Measurements from ENCODE around the gene CPLX1. TPM values are rescaled to one million over a fixed set of nuclear protein-coding genes. Genes with fewer than 3 reads are reported as not detected.

CPLX1 gene
- total RNA-seq, 4 donors from 2014 or later = 0.38 to 0.44 TPM; not detected in 2

- TF ChIP-seq POLR2A (IDR thresholded peaks at IDR 0.05) = no peak
- TF ChIP-seq, protein P1, sequence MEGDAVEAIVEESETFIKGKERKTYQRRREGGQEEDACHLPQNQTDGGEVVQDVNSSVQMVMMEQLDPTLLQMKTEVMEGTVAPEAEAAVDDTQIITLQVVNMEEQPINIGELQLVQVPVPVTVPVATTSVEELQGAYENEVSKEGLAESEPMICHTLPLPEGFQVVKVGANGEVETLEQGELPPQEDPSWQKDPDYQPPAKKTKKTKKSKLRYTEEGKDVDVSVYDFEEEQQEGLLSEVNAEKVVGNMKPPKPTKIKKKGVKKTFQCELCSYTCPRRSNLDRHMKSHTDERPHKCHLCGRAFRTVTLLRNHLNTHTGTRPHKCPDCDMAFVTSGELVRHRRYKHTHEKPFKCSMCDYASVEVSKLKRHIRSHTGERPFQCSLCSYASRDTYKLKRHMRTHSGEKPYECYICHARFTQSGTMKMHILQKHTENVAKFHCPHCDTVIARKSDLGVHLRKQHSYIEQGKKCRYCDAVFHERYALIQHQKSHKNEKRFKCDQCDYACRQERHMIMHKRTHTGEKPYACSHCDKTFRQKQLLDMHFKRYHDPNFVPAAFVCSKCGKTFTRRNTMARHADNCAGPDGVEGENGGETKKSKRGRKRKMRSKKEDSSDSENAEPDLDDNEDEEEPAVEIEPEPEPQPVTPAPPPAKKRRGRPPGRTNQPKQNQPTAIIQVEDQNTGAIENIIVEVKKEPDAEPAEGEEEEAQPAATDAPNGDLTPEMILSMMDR (IDR thresholded peaks at IDR 0.05) = no peak
- TF ChIP-seq EP300 (IDR thresholded peaks at IDR 0.05) = no peak
- TF ChIP-seq POLR2AphosphoS5 (IDR thresholded peaks at IDR 0.05) = no peak
- Histone ChIP-seq H3K27ac (no peak overlapping the region), H3K4me1 (no peaks in the 10 kb centered on the region), H3K4me3 (no peak overlapping the region), H3K27me3 (peaks cover 91% of the 10 kb centered on the region), H3K9me3 (no peaks in the 10 kb centered on the region), H3K36me3 (no peaks in the 10 kb centered on the region)
- peak in 1 of 2 donors; percentile 53 for DNase-seq (ENCODE audit: low spot score in 2 of 2)
- WGBS = 92% methylated on average over 27 of the region's 42 CpGs
Measured at GRCh38 chr4:818106-818921, 7.6 kb downstream of the CPLX1 start.

DNA sequence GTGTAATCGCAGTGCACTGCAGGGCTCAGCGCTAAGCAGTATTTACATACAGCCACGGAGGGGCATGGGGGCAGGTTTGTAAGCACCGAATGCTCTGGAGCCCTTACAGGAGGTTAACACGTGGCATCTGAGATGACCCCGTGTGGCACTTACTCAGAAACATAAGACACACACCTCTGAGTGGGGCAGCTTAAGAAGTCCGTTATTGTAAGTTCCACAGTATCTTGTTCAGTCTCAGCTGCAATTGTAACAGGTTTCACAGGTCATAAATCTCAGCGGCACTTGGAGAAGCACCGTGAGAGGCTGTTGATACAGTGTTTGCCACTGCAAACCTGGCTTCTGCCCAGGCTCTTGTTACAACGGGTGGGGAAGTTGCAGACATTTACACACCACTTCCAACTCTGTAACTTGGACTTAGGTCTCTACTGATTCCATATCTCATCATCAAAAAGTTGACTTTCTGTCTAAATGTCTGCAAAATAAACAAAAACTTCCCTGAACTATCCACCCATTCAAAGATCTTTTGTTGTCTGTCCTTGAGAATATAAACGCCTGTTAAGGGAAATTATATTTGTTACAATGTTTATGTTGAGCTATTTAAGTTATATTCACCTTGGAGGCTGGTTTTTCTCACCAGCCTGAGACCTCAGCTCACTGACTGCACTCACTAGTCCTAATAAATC, 10.3 kb downstream of the CPLX1 start:
- H3K27ac ChIP-seq = no peak overlapping the region

GRCh38 chr4:814312-814850, 11.5 kb downstream of the CPLX1 start:
- no peak for DNase-seq (ENCODE audit: low spot score in 2 of 2)
- H3K4me3 ChIP-seq = no peak overlapping the region
- no peaks in the 10 kb centered on the region for H3K9me3 ChIP-seq
- peaks cover 81% of the 10 kb centered on the region for H3K27me3 ChIP-seq
- no peaks in the 10 kb centered on the region for H3K36me3 ChIP-seq
- 70% methylated on average over 10 of the region's 14 CpGs for WGBS
- H3K27ac ChIP-seq = no peak overlapping the region
- no peaks in the 10 kb centered on the region for H3K4me1 ChIP-seq
- TF ChIP-seq, protein P1 (IDR thresholded peaks at IDR 0.05) = no peak
- TF ChIP-seq POLR2A (IDR thresholded peaks at IDR 0.05) (no peak), EP300 (IDR thresholded peaks at IDR 0.05) (no peak), POLR2AphosphoS5 (IDR thresholded peaks at IDR 0.05) (no peak)

More for the DNA sequence above, 10.3 kb downstream of the CPLX1 start:
- 30% methylated on average over 11 of the region's 11 CpGs for WGBS
- DNase-seq (ENCODE audit: low spot score in 2 of 2) = peak in 1 of 2 donors; percentile 11
- Histone ChIP-seq H3K27me3 (peaks cover 91% of the 10 kb centered on the region), H3K4me3 (no peak overlapping the region), H3K4me1 (no peaks in the 10 kb centered on the region), H3K9me3 (no peaks in the 10 kb centered on the region), H3K36me3 (no peaks in the 10 kb centered on the region)
- TF ChIP-seq, protein P1 (IDR thresholded peaks at IDR 0.05) = no peak
- no peak for TF ChIP-seq POLR2AphosphoS5 (IDR thresholded peaks at IDR 0.05)
- no peak for TF ChIP-seq EP300 (IDR thresholded peaks at IDR 0.05)
- no peak for TF ChIP-seq POLR2A (IDR thresholded peaks at IDR 0.05)

DNA sequence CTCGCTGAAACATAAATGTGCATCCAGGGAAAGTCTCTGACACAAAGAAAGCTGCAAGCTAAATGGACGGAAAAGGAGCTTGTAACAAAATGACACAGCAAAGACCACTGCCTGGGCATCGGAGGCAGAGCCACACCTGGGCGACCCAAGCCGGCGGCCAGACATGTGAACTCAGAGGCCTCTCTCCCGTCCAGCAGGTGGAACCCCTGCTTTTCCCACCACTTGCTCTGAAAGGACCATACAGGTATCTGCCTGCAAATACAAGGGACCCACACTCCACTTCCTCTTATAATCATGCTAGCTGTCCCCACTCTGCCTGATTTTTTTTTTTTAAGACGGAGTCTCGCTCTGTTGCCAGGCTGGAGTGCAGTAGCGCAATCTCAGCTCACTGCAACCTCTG, 12.0 kb downstream of the CPLX1 start:
- no peak for DNase-seq (ENCODE audit: low spot score in 2 of 2)
- Histone ChIP-seq H3K27ac (no peak overlapping the region), H3K9me3 (no peaks in the 10 kb centered on the region), H3K4me3 (no peak overlapping the region), H3K27me3 (peaks cover 76% of the 10 kb centered on the region), H3K4me1 (no peaks in the 10 kb centered on the region), H3K36me3 (no peaks in the 10 kb centered on the region)
- no peak for TF ChIP-seq EP300 (IDR thresholded peaks at IDR 0.05)
- no peak for TF ChIP-seq POLR2A (IDR thresholded peaks at IDR 0.05)
- no peak for TF ChIP-seq POLR2AphosphoS5 (IDR thresholded peaks at IDR 0.05)
- TF ChIP-seq, protein P1 (IDR thresholded peaks at IDR 0.05) = no peak
- 61% methylated on average over 10 of the region's 10 CpGs for WGBS
